Mesendoderm (in vitro differentiated cells): Measurements from ENCODE around the gene DLG2.

Experiments
- DNase-seq: peaks from one replicate; pipeline ENCODE4 v3.0.0; 2013
- H2AK5ac ChIP-seq: 2 replicates; pipeline ENCODE4 v1.6.1; 2013; ENCODE audit warnings: low read length, inconsistent platforms
- H2BK120ac ChIP-seq: 2 replicates; pipeline ENCODE4 v1.6.1; 2013; ENCODE audit warnings: low read depth, mild to moderate bottlenecking, low read length, moderate library complexity, mixed read lengths
- H2BK15ac ChIP-seq: replicated peaks from 2 replicates; pipeline ENCODE4 v1.6.1; 2013; ENCODE audit warnings: low read depth, mild to moderate bottlenecking, moderate library complexity
- H2BK5ac ChIP-seq: 2 replicates; pipeline ENCODE4 v1.6.1; 2013; ENCODE audit warnings: low read length, inconsistent platforms
- H3K18ac ChIP-seq: 2 replicates; pipeline ENCODE4 v1.6.1; 2013; ENCODE audit warnings: mild to moderate bottlenecking, low read length, mixed read lengths
- H3K23ac ChIP-seq: one replicate; pipeline ENCODE4 v1.6.1; 2013; ENCODE audit warnings: low read length
- H3K27ac ChIP-seq: 2 replicates; pipeline ENCODE4 v1.5.1; 2013; ENCODE audit warnings: low read depth, mild to moderate bottlenecking, inconsistent platforms, low read length, moderate library complexity
- H3K27me3 ChIP-seq: 2 replicates; pipeline ENCODE4 v1.6.1; 2013; ENCODE audit warnings: low read length, control low read depth, mild to moderate bottlenecking, inconsistent platforms; ENCODE audit not compliant: insufficient read depth, poor library complexity
- H3K36me3 ChIP-seq: 2 replicates; pipeline ENCODE4 v1.6.1; 2013; ENCODE audit warnings: low read length, inconsistent platforms; ENCODE audit not compliant: control insufficient read depth, insufficient read depth
- H3K4ac ChIP-seq: one replicate; pipeline ENCODE4 v1.6.1; 2013; ENCODE audit warnings: low read depth, mild to moderate bottlenecking, low read length, moderate library complexity
- H3K4me1 ChIP-seq: 2 replicates; pipeline ENCODE4 v1.6.1; 2013; ENCODE audit warnings: low read depth, low read length, inconsistent platforms; ENCODE audit not compliant: control insufficient read depth
- H3K4me2 ChIP-seq: 2 replicates; pipeline ENCODE4 v1.6.1; 2013; ENCODE audit warnings: low read length
- H3K4me3 ChIP-seq: 2 replicates; pipeline ENCODE4 v1.5.1; 2013; ENCODE audit warnings: mild to moderate bottlenecking, low read length
- H3K56ac ChIP-seq: one replicate; pipeline ENCODE4 v1.6.1; 2013; ENCODE audit warnings: low read length
- H3K79me1 ChIP-seq: 2 replicates; pipeline ENCODE4 v1.6.1; 2013; ENCODE audit warnings: low read length, inconsistent platforms
- H3K79me2 ChIP-seq: 2 replicates; pipeline ENCODE4 v1.6.1; 2013; ENCODE audit warnings: mild to moderate bottlenecking, low read length; ENCODE audit not compliant: control insufficient read depth, insufficient read depth
- H3K9ac ChIP-seq: 2 replicates; pipeline ENCODE4 v1.6.1; 2013; ENCODE audit warnings: low read length, inconsistent platforms
- H4K5ac ChIP-seq: one replicate; pipeline ENCODE4 v1.6.1; 2013; ENCODE audit warnings: low read length
- H4K8ac ChIP-seq: one replicate; pipeline ENCODE4 v1.6.1; 2013; ENCODE audit warnings: low read depth, mild to moderate bottlenecking, control low read depth, low read length, moderate library complexity
- WGBS: extraction: QIAGEN DNeasy Blood & Tissue Kit; methylation state at CpG from one replicate; pipeline ENCODE4 v1.1.7; 2013; ENCODE audit warnings: low lambda C conversion rate, missing lambda C conversion rate; ENCODE audit not compliant: insufficient coverage; ENCODE audit errors: extremely low coverage; 5-methylcytosine and 5-hydroxymethylcytosine counted together

DLG2 gene

GRCh38 chr11:84146826-84147225 lies 1480.3 kb downstream of the DLG2 start:
- H3K79me1 ChIP-seq: no peaks in the 10 kb centered on the region
- no peak overlapping the region for H2BK15ac ChIP-seq
- H4K5ac ChIP-seq: no peak overlapping the region
- no CpG with 5 or more reads among the region's 2 CpGs for whole genome bisulfite sequencing
- no peak overlapping the region for H4K8ac ChIP-seq
- H2BK5ac ChIP-seq: no peak overlapping the region
- H3K18ac ChIP-seq: no peak overlapping the region
- H3K4ac ChIP-seq: no peak overlapping the region
- no peak overlapping the region for H3K4me3 ChIP-seq
- H2AK5ac ChIP-seq: no peak overlapping the region
- no peaks in the 10 kb centered on the region for H3K4me1 ChIP-seq
- H3K4me2 ChIP-seq: no peak overlapping the region
- H3K36me3 ChIP-seq: no peaks in the 10 kb centered on the region
- H3K23ac ChIP-seq: no peak overlapping the region
- no peaks in the 10 kb centered on the region for H3K27me3 ChIP-seq
- DNase-seq: peak; percentile 23
- no peak overlapping the region for H3K9ac ChIP-seq
- no peak overlapping the region for H2BK120ac ChIP-seq
- no peak overlapping the region for H3K56ac ChIP-seq
- H3K79me2 ChIP-seq: no peaks in the 10 kb centered on the region
- H3K27ac ChIP-seq: no peak overlapping the region

- no peak overlapping the region for H2BK120ac ChIP-seq
- H3K79me2 ChIP-seq: no peaks in the 10 kb centered on the region
- no peak overlapping the region for H2BK15ac ChIP-seq
- no peak overlapping the region for H3K4ac ChIP-seq
- H3K27me3 ChIP-seq: no peaks in the 10 kb centered on the region
- no peak overlapping the region for H3K18ac ChIP-seq
- H3K4me2 ChIP-seq: no peak overlapping the region
- no peak overlapping the region for H3K9ac ChIP-seq
- no peaks in the 10 kb centered on the region for H3K36me3 ChIP-seq
- DNase-seq: no peak
- no peaks in the 10 kb centered on the region for H3K4me1 ChIP-seq
- H4K8ac ChIP-seq: no peak overlapping the region
- H3K79me1 ChIP-seq: no peaks in the 10 kb centered on the region
- H3K4me3 ChIP-seq: no peak overlapping the region
- no CpG with 5 or more reads among the region's 4 CpGs for WGBS
- no peak overlapping the region for H3K27ac ChIP-seq
- H3K56ac ChIP-seq: no peak overlapping the region
- no peak overlapping the region for H3K23ac ChIP-seq
- H4K5ac ChIP-seq: no peak overlapping the region
- H2BK5ac ChIP-seq: no peak overlapping the region
- H2AK5ac ChIP-seq: no peak overlapping the region
Measured at GRCh38 chr11:84145616-84146185, 1481.4 kb downstream of the DLG2 start.

GRCh38 chr11:84144531-84144930 lies 1482.6 kb downstream of the DLG2 start:
- Histone ChIP-seq H3K9ac (no peak overlapping the region), H4K8ac (no peak overlapping the region), H3K4me3 (no peak overlapping the region), H3K23ac (no peak overlapping the region), H3K27ac (no peak overlapping the region), H4K5ac (no peak overlapping the region), H3K18ac (no peak overlapping the region), H2BK15ac (no peak overlapping the region), H2BK120ac (no peak overlapping the region), H2AK5ac (no peak overlapping the region), H3K4me2 (no peak overlapping the region), H3K56ac (no peak overlapping the region), H3K4me1 (no peaks in the 10 kb centered on the region), H2BK5ac (no peak overlapping the region), H3K36me3 (no peaks in the 10 kb centered on the region), H3K27me3 (no peaks in the 10 kb centered on the region), H3K4ac (no peak overlapping the region), H3K79me1 (no peaks in the 10 kb centered on the region), H3K79me2 (no peaks in the 10 kb centered on the region)
- DNase-seq: peak; percentile 15

GRCh38 chr11:84142411-84142810 lies 1484.7 kb downstream of the DLG2 start:
- Histone ChIP-seq H4K5ac (no peak overlapping the region), H3K4me2 (no peak overlapping the region), H3K9ac (no peak overlapping the region), H2BK5ac (no peak overlapping the region), H2BK120ac (peak overlapping the region; percentile 28), H2AK5ac (no peak overlapping the region), H3K27ac (no peak overlapping the region), H2BK15ac (no peak overlapping the region), H3K4ac (no peak overlapping the region), H3K23ac (no peak overlapping the region), H3K56ac (no peak overlapping the region), H3K79me2 (no peaks in the 10 kb centered on the region), H3K4me1 (no peaks in the 10 kb centered on the region), H4K8ac (no peak overlapping the region), H3K4me3 (no peak overlapping the region), H3K36me3 (no peaks in the 10 kb centered on the region), H3K18ac (no peak overlapping the region), H3K79me1 (no peaks in the 10 kb centered on the region), H3K27me3 (no peaks in the 10 kb centered on the region)
- no CpG with 5 or more reads among the region's 3 CpGs for WGBS
- peak; percentile 13 for DNase-seq

GRCh38 chr11:84140386-84141169 lies 1486.6 kb downstream of the DLG2 start:
- Histone ChIP-seq H3K79me1 (no peaks in the 10 kb centered on the region), H3K27ac (no peak overlapping the region), H3K4ac (no peak overlapping the region), H3K27me3 (no peaks in the 10 kb centered on the region), H3K23ac (no peak overlapping the region), H2BK120ac (no peak overlapping the region), H2BK5ac (no peak overlapping the region), H4K8ac (no peak overlapping the region), H3K9ac (no peak overlapping the region), H3K79me2 (no peaks in the 10 kb centered on the region), H3K36me3 (no peaks in the 10 kb centered on the region), H3K4me1 (no peaks in the 10 kb centered on the region), H2AK5ac (no peak overlapping the region), H2BK15ac (no peak overlapping the region), H3K18ac (no peak overlapping the region), H3K4me2 (no peak overlapping the region), H3K56ac (no peak overlapping the region), H3K4me3 (no peak overlapping the region), H4K5ac (no peak overlapping the region)
- no CpG with 5 or more reads among the region's 4 CpGs for WGBS
- DNase-seq: peak; percentile 52

- H2AK5ac ChIP-seq: no peak overlapping the region
- DNase-seq: no peak
- no peak overlapping the region for H3K56ac ChIP-seq
- H3K4me2 ChIP-seq: no peak overlapping the region
- H3K36me3 ChIP-seq: no peaks in the 10 kb centered on the region
- no peak overlapping the region for H3K27ac ChIP-seq
- H4K8ac ChIP-seq: no peak overlapping the region
- no peak overlapping the region for H2BK120ac ChIP-seq
- no peak overlapping the region for H3K9ac ChIP-seq
- H3K4ac ChIP-seq: no peak overlapping the region
- H3K4me1 ChIP-seq: no peaks in the 10 kb centered on the region
- no peaks in the 10 kb centered on the region for H3K79me2 ChIP-seq
- no peak overlapping the region for H3K4me3 ChIP-seq
- no peaks in the 10 kb centered on the region for H3K27me3 ChIP-seq
- no peak overlapping the region for H3K18ac ChIP-seq
- H2BK15ac ChIP-seq: no peak overlapping the region
- no peak overlapping the region for H2BK5ac ChIP-seq
- H3K23ac ChIP-seq: no peak overlapping the region
- no peak overlapping the region for H4K5ac ChIP-seq
- no peaks in the 10 kb centered on the region for H3K79me1 ChIP-seq
Measured at GRCh38 chr11:84137960-84138359, 1489.2 kb downstream of the DLG2 start.
